Measurements from ENCODE around the gene ADSL.

- TF ChIP-seq EZH2 (IDR thresholded peaks at IDR 0.05; ENCODE audit: borderline replicate concordance, low read length) = no peak
- TF ChIP-seq, protein P1, sequence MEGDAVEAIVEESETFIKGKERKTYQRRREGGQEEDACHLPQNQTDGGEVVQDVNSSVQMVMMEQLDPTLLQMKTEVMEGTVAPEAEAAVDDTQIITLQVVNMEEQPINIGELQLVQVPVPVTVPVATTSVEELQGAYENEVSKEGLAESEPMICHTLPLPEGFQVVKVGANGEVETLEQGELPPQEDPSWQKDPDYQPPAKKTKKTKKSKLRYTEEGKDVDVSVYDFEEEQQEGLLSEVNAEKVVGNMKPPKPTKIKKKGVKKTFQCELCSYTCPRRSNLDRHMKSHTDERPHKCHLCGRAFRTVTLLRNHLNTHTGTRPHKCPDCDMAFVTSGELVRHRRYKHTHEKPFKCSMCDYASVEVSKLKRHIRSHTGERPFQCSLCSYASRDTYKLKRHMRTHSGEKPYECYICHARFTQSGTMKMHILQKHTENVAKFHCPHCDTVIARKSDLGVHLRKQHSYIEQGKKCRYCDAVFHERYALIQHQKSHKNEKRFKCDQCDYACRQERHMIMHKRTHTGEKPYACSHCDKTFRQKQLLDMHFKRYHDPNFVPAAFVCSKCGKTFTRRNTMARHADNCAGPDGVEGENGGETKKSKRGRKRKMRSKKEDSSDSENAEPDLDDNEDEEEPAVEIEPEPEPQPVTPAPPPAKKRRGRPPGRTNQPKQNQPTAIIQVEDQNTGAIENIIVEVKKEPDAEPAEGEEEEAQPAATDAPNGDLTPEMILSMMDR (conservative IDR thresholded peaks at IDR 0.05 in 1 of 2, IDR thresholded peaks at IDR 0.05 in 1 of 2; ENCODE audit: extremely low read depth in 1 of 2, insufficient read depth in 1 of 2, low read depth in 1 of 2, low read length in 2 of 2) = no peak
Observed at GRCh38 chr22:40363059-40363458, 16.8 kb downstream of the ADSL start.

Measured in mammary epithelial cell (primary cell).